Neural cell (in vitro differentiated cells): ENCODE data around the gene LTO1. TPM values are rescaled to one million over a fixed set of nuclear protein-coding genes. Genes with fewer than 3 reads are reported as not detected.

Experiments used
- H2AFZ ChIP-seq: fragments of 200-600, 300-800 bp; sonication (generic), shearing (Covaris generic); 2 replicates; pipeline ENCODE4 v1.6.0; 2014; ENCODE audit warnings: low read depth, mild to moderate bottlenecking, antibody characterized with exemption, low read length, moderate library complexity
- H3F3A ChIP-seq: fragments of 200-600 bp; shearing (Covaris generic); 2 replicates; pipeline ENCODE4 v1.6.1; 2016; ENCODE audit warnings: mild to moderate bottlenecking, moderate library complexity, mixed read lengths, antibody characterized with exemption, low read length; ENCODE audit not compliant: insufficient read depth, poor library complexity, severe bottlenecking
- H3K27ac ChIP-seq: fragments of 200-600, 300-800 bp; sonication (generic), shearing (Covaris generic); 2 replicates; pipeline ENCODE4 v1.5.1; 2014; ENCODE audit warnings: mild to moderate bottlenecking, low read length, moderate library complexity
- H3K27me3 ChIP-seq: fragments of 300-800, 200-600 bp; sonication (generic), shearing (Covaris generic); 2 replicates; pipeline ENCODE4 v1.6.0; 2014; ENCODE audit warnings: mild to moderate bottlenecking, low read depth, low read length, moderate library complexity; ENCODE audit not compliant: insufficient read depth
- H3K36me3 ChIP-seq: fragments of 300-800, 200-600 bp; sonication (generic), shearing (Covaris generic); 2 replicates; pipeline ENCODE4 v1.5.1; 2014; ENCODE audit warnings: mild to moderate bottlenecking, antibody characterized with exemption, low read length, moderate library complexity; ENCODE audit not compliant: insufficient read depth
- H3K4me2 ChIP-seq: fragments of 300-800, 200-600 bp; sonication (generic), shearing (Covaris generic); 2 replicates; pipeline ENCODE4 v1.6.0; 2014; ENCODE audit warnings: mild to moderate bottlenecking, low read length
- H3K4me3 ChIP-seq: fragments of 300-800, 200-600 bp; sonication (generic), shearing (Covaris generic); 2 replicates; pipeline ENCODE4 v1.5.1; 2014; ENCODE audit warnings: mild to moderate bottlenecking, low read length, moderate library complexity
- H3K79me2 ChIP-seq: fragments of 200-600 bp; shearing (Covaris generic); replicated peaks from 2 replicates; pipeline ENCODE4 v1.6.0; 2014; ENCODE audit warnings: mild to moderate bottlenecking, low read length, moderate library complexity; ENCODE audit not compliant: insufficient read depth
- H3K9ac ChIP-seq: fragments of 300-800, 200-600 bp; sonication (generic), shearing (Covaris generic); 2 replicates; pipeline ENCODE4 v1.6.1; 2016; ENCODE audit warnings: mild to moderate bottlenecking, low read length, mixed read lengths
- H3K9me2 ChIP-seq: fragments of 200-600 bp; shearing (Covaris generic); 2 replicates; pipeline ENCODE4 v1.6.1; 2016; ENCODE audit warnings: mild to moderate bottlenecking, low read length, mixed read lengths; ENCODE audit not compliant: insufficient read depth
- H3K9me3 ChIP-seq: fragments of 200-600, 300-800 bp; sonication (generic), shearing (Covaris generic); 2 replicates; pipeline ENCODE4 v1.6.1; 2016; ENCODE audit warnings: mild to moderate bottlenecking, mixed run types, low read length, moderate library complexity, mixed read lengths
- H4K20me1 ChIP-seq: fragments of 200-600 bp; shearing (Covaris generic); 2 replicates; pipeline ENCODE4 v1.6.1; 2016; ENCODE audit warnings: mild to moderate bottlenecking, mixed run types; ENCODE audit not compliant: insufficient read depth
- CTCF ChIP-seq: fragments of 450-650 bp; IDR thresholded peaks from 2 replicates; pipeline ENCODE4 v1.5.1; 2014; ENCODE audit warnings: antibody characterized with exemption, mild to moderate bottlenecking, moderate library complexity; ENCODE audit not compliant: poor library complexity, severe bottlenecking
- EP300 ChIP-seq: fragments of 450-650 bp; conservative IDR thresholded peaks from 2 replicates; pipeline ENCODE4 v1.6.1; 2014; ENCODE audit warnings: antibody characterized with exemption, mild to moderate bottlenecking, moderate library complexity; ENCODE audit not compliant: poor library complexity, severe bottlenecking
- EZH2 ChIP-seq: fragments of 200-600, 300-800 bp; shearing (Covaris generic), sonication (generic); IDR thresholded peaks from 2 replicates; pipeline ENCODE4 v1.6.1; 2014; ENCODE audit warnings: antibody characterized with exemption, low read length, borderline replicate concordance, mild to moderate bottlenecking; ENCODE audit not compliant: insufficient read depth, poor library complexity, severe bottlenecking
- MXI1 ChIP-seq: fragments of 450-650 bp; conservative IDR thresholded peaks from 2 replicates; pipeline ENCODE4 v1.6.1; 2014; ENCODE audit warnings: antibody characterized with exemption, mild to moderate bottlenecking; ENCODE audit not compliant: poor library complexity, severe bottlenecking
- POLR2AphosphoS5 ChIP-seq: IDR thresholded peaks from 2 replicates; pipeline ENCODE4 v1.6.1; 2012
- RAD21 ChIP-seq: fragments of 450-650 bp; conservative IDR thresholded peaks from 2 replicates; pipeline ENCODE4 v1.6.1; 2014; ENCODE audit warnings: antibody characterized with exemption, mild to moderate bottlenecking, moderate library complexity
- REST ChIP-seq: IDR thresholded peaks from 2 replicates; pipeline ENCODE4 v1.6.1; 2012; ENCODE audit warnings: borderline replicate concordance
- SMC3 ChIP-seq: fragments of 450-650 bp; conservative IDR thresholded peaks from 2 replicates; pipeline ENCODE4 v1.6.1; 2014; ENCODE audit warnings: antibody characterized with exemption, mild to moderate bottlenecking, moderate library complexity; ENCODE audit not compliant: poor library complexity
- TAF1 ChIP-seq: IDR thresholded peaks from 2 replicates; pipeline ENCODE4 v1.6.1; 2012; ENCODE audit warnings: low read depth
- polyA plus RNA-seq: library from polyadenylated mRNA; depleted of rRNA; stranded (reverse); fragments of >200 nt; gene quantifications from 2 replicates; pipeline ENCODE4 v1.2.3, GENCODE V29; 2014

LTO1 gene
- polyA plus RNA-seq, 1 donor from 2014 or later = 44.4 TPM

GRCh38 chr11:69637198-69637940 is 37.8 kb downstream of the LTO1 start (continued):
- no peak for TF ChIP-seq REST
- TF ChIP-seq TAF1 = no peak

- H2AFZ ChIP-seq = no peak overlapping the region
- H3K9me3 ChIP-seq = no peaks in the 10 kb centered on the region
- no peak for TF ChIP-seq TAF1
- peak; percentile 13 for TF ChIP-seq EP300
- TF ChIP-seq EZH2 = no peak
- peak; percentile 78 for TF ChIP-seq MXI1
- TF ChIP-seq RAD21 = no peak
- TF ChIP-seq SMC3 = peak; percentile 25
- H3K79me2 ChIP-seq = no peaks in the 10 kb centered on the region
- no peaks in the 10 kb centered on the region for H3K9me2 ChIP-seq
- H3F3A ChIP-seq = no peaks in the 10 kb centered on the region
- no peaks in the 10 kb centered on the region for H3K36me3 ChIP-seq
- H3K9ac ChIP-seq = peak overlapping the region; percentile 3
- no peaks in the 10 kb centered on the region for H4K20me1 ChIP-seq
- peak overlapping the region; percentile 55 for H3K4me2 ChIP-seq
- peaks cover 58% of the 10 kb centered on the region for H3K27me3 ChIP-seq
- no peak overlapping the region for H3K27ac ChIP-seq
- H3K4me3 ChIP-seq = peak overlapping the region; percentile 68
Observed at GRCh38 chr11:69636512-69637197, 38.5 kb downstream of the LTO1 start.

GRCh38 chr11:69635804-69636511 is 39.2 kb downstream of the LTO1 start:
- no peaks in the 10 kb centered on the region for H3K36me3 ChIP-seq
- H3K9me2 ChIP-seq = no peaks in the 10 kb centered on the region
- H3F3A ChIP-seq = no peaks in the 10 kb centered on the region
- no peak overlapping the region for H3K27ac ChIP-seq
- no peak overlapping the region for H3K9ac ChIP-seq
- H3K4me3 ChIP-seq = peak overlapping the region; percentile 68
- H3K9me3 ChIP-seq = no peaks in the 10 kb centered on the region
- H2AFZ ChIP-seq = no peak overlapping the region
- no peaks in the 10 kb centered on the region for H4K20me1 ChIP-seq
- TF ChIP-seq MXI1 (no peak), POLR2AphosphoS5 (no peak), RAD21 (no peak), EZH2 (no peak), REST (no peak), CTCF (no peak), EP300 (no peak), SMC3 (no peak), TAF1 (no peak)
- H3K4me2 ChIP-seq = peak overlapping the region; percentile 55
- H3K27me3 ChIP-seq = peaks cover 51% of the 10 kb centered on the region
- no peaks in the 10 kb centered on the region for H3K79me2 ChIP-seq
